MM.1S (cell line): ENCODE results near the gene NOP14.

Source experiments
- DNase-seq: peaks from one replicate; pipeline ENCODE4 v3.0.0-alpha.2; 2015
- H2AFZ ChIP-seq: fragments of 300-600 bp; sonication (generic); 2 replicates; pipeline ENCODE4 v1.6.0; 2016; ENCODE audit warnings: antibody characterized with exemption, low read length
- H3F3A ChIP-seq: fragments of 300-600 bp; sonication (generic); 2 replicates; pipeline ENCODE4 v1.6.1; 2016; ENCODE audit warnings: mild to moderate bottlenecking, antibody characterized with exemption, low read length, moderate library complexity, mixed read lengths; ENCODE audit not compliant: insufficient read depth
- H3K27ac ChIP-seq: fragments of 300-600 bp; sonication (generic); 2 replicates; pipeline ENCODE4 v1.5.1; 2016; ENCODE audit warnings: mild to moderate bottlenecking, low read length
- H3K27me3 ChIP-seq: fragments of 300-600 bp; sonication (generic); replicated peaks from 2 replicates; pipeline ENCODE4 v1.6.0; 2016; ENCODE audit warnings: low read length; ENCODE audit not compliant: insufficient read depth
- H3K36me3 ChIP-seq: fragments of 300-600 bp; sonication (generic); replicated peaks from 2 replicates; pipeline ENCODE4 v1.6.1; 2016; ENCODE audit warnings: mild to moderate bottlenecking, low read length, mixed read lengths; ENCODE audit not compliant: insufficient read depth
- H3K4me1 ChIP-seq: fragments of 300-600 bp; sonication (generic); 2 replicates; pipeline ENCODE4 v1.6.1; 2016; ENCODE audit warnings: low read length, mixed read lengths
- H3K4me2 ChIP-seq: fragments of 300-600 bp; sonication (generic); 2 replicates; pipeline ENCODE4 v1.6.0; 2016; ENCODE audit warnings: low read depth, low read length
- H3K4me3 ChIP-seq: fragments of 300-600 bp; sonication (generic); 2 replicates; pipeline ENCODE4 v1.5.1; 2016; ENCODE audit warnings: low read length, mixed read lengths
- H3K79me2 ChIP-seq: fragments of 300-600 bp; sonication (generic); 2 replicates; pipeline ENCODE4 v1.6.1; 2016; ENCODE audit warnings: mixed run types, low read length, mixed read lengths
- H3K9ac ChIP-seq: fragments of 300-600 bp; sonication (generic); 2 replicates; pipeline ENCODE4 v1.6.1; 2016; ENCODE audit warnings: low read length, mixed read lengths
- H3K9me2 ChIP-seq: fragments of 300-600 bp; sonication (generic); replicated peaks from 2 replicates; pipeline ENCODE4 v1.6.1; 2016; ENCODE audit warnings: mild to moderate bottlenecking, low read length, mixed read lengths; ENCODE audit not compliant: insufficient read depth
- H3K9me3 ChIP-seq: fragments of 300-600 bp; sonication (generic); replicated peaks from 2 replicates; pipeline ENCODE4 v1.6.1; 2016; ENCODE audit warnings: mild to moderate bottlenecking, low read length, mixed read lengths; ENCODE audit not compliant: insufficient read depth
- H4K20me1 ChIP-seq: fragments of 300-600 bp; sonication (generic); 2 replicates; pipeline ENCODE4 v1.6.1; 2016; ENCODE audit warnings: mild to moderate bottlenecking, low read length, moderate library complexity, mixed read lengths; ENCODE audit not compliant: insufficient read depth
- EZH2 ChIP-seq: fragments of 300-600 bp; sonication (generic); optimal IDR thresholded peaks from 2 replicates; pipeline ENCODE3; 2017; ENCODE audit warnings: low read depth, mild to moderate bottlenecking, antibody characterized with exemption, low read length, mixed read lengths
- EZH2phosphoT487 ChIP-seq: fragments of 300-600 bp; sonication (generic); IDR thresholded peaks from 2 replicates; pipeline ENCODE4 v1.6.1; 2018; ENCODE audit warnings: antibody characterized with exemption, low read length
- TF ChIP-seq, protein P1 (sequence below): fragments of 300-600 bp; sonication (generic); IDR thresholded peaks from 2 replicates; pipeline ENCODE4 v1.5.1; 2016; ENCODE audit warnings: antibody characterized with exemption, low read length, mixed read lengths

The NOP14 gene

DNA sequence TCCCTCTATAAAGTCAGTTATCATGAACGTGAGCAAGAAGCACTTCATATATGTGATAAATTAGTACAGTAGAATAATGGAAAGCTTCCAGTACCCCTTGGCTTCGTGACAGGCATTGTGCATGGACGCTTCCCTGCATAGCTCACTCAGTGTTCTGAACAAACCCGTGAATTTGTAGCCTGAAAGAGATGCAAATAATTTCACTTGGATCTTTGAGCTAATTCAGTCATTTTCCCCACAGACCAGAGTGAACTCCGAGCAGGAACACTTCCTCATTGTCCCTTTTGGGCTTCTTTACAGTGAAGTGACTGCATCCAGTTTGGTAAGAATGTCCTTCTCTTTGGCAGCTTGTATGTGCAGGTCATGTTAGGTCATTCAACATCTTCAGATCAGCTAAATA lies 69.4 kb downstream of the NOP14 start:
- H3K4me1 ChIP-seq, result no peaks in the 10 kb centered on the region
- no peaks in the 10 kb centered on the region for H3K79me2 ChIP-seq
- H3K9me3 ChIP-seq, result no peaks in the 10 kb centered on the region
- H3K4me3 ChIP-seq, result no peak overlapping the region
- no peaks in the 10 kb centered on the region for H3K27me3 ChIP-seq
- DNase-seq, result no peak
- no peak overlapping the region for H3K27ac ChIP-seq
- no peaks in the 10 kb centered on the region for H3K9me2 ChIP-seq
- TF ChIP-seq EZH2, result no peak
- TF ChIP-seq, protein P1, sequence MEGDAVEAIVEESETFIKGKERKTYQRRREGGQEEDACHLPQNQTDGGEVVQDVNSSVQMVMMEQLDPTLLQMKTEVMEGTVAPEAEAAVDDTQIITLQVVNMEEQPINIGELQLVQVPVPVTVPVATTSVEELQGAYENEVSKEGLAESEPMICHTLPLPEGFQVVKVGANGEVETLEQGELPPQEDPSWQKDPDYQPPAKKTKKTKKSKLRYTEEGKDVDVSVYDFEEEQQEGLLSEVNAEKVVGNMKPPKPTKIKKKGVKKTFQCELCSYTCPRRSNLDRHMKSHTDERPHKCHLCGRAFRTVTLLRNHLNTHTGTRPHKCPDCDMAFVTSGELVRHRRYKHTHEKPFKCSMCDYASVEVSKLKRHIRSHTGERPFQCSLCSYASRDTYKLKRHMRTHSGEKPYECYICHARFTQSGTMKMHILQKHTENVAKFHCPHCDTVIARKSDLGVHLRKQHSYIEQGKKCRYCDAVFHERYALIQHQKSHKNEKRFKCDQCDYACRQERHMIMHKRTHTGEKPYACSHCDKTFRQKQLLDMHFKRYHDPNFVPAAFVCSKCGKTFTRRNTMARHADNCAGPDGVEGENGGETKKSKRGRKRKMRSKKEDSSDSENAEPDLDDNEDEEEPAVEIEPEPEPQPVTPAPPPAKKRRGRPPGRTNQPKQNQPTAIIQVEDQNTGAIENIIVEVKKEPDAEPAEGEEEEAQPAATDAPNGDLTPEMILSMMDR, result no peak
- TF ChIP-seq EZH2phosphoT487, result no peak
- no peak overlapping the region for H3K4me2 ChIP-seq
- no peak overlapping the region for H2AFZ ChIP-seq
- no peaks in the 10 kb centered on the region for H4K20me1 ChIP-seq
- no peaks in the 10 kb centered on the region; the same call in 1 of the 2 replicates for H3K36me3 ChIP-seq
- no peak overlapping the region for H3K9ac ChIP-seq
- H3F3A ChIP-seq, result no peaks in the 10 kb centered on the region

GRCh38 chr4:2891294-2891693 lies 71.9 kb downstream of the NOP14 start:
- TF ChIP-seq, protein P1, result no peak
- no peak for TF ChIP-seq EZH2
- no peak for TF ChIP-seq EZH2phosphoT487
- H3K36me3 ChIP-seq, result no peaks in the 10 kb centered on the region; the same call in 1 of the 2 replicates
- H3K79me2 ChIP-seq, result no peaks in the 10 kb centered on the region

DNA sequence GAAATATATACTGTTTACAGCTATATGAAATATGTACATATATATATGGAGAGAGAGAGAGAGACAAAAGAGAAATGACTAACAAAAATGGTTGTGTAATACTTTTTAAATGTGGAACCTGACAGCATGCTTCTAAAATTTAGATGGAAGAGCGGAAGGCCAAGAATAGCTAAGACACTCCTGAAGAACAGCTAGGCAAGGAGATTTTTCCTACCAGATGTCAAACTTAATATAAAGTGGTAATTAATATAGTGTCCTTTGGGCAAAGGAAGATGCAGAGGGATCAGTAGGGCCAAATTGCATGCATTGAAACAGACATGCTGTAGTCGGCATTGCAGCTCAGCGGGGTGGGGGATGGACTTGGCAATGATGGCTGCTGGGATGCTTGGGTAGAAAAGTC lies 74.3 kb downstream of the NOP14 start:
- DNase-seq, result no peak
- no peaks in the 10 kb centered on the region for H3K9me2 ChIP-seq
- H3K4me3 ChIP-seq, result no peak overlapping the region
- no peaks in the 10 kb centered on the region for H4K20me1 ChIP-seq
- no peak overlapping the region for H3K4me2 ChIP-seq
- H3K9me3 ChIP-seq, result no peaks in the 10 kb centered on the region
- no peak for TF ChIP-seq EZH2phosphoT487
- H3K27me3 ChIP-seq, result no peaks in the 10 kb centered on the region
- no peak overlapping the region for H3K27ac ChIP-seq
- no peaks in the 10 kb centered on the region for H3F3A ChIP-seq
- H3K4me1 ChIP-seq, result no peaks in the 10 kb centered on the region
- no peaks in the 10 kb centered on the region for H3K79me2 ChIP-seq
- no peak overlapping the region for H2AFZ ChIP-seq
- peaks cover 7% of the 10 kb centered on the region; the same call in 1 of the 2 replicates for H3K36me3 ChIP-seq
- H3K9ac ChIP-seq, result no peak overlapping the region

More at GRCh38 chr4:2891294-2891693, 71.9 kb downstream of the NOP14 start:
- DNase-seq, result no peak
- Histone ChIP-seq H3K4me1 (no peaks in the 10 kb centered on the region), H3K9ac (no peak overlapping the region), H4K20me1 (no peaks in the 10 kb centered on the region), H3K27ac (no peak overlapping the region), H3F3A (no peaks in the 10 kb centered on the region), H3K4me3 (no peak overlapping the region), H3K9me3 (no peaks in the 10 kb centered on the region), H3K4me2 (no peak overlapping the region), H3K27me3 (no peaks in the 10 kb centered on the region), H3K9me2 (no peaks in the 10 kb centered on the region), H2AFZ (no peak overlapping the region)
